Renal pelvis (tissue), 4 donors: Measurements from ENCODE around the gene SEPTIN5. TPM values are rescaled to one million over a fixed set of nuclear protein-coding genes. Genes with fewer than 3 reads are reported as not detected.

ENCODE experiments used
- DNase-seq: peaks from one replicate; pipeline ENCODE4 v3.0.0-alpha.2; 2013
- polyA plus RNA-seq, 3 donors: library from polyadenylated mRNA; unstranded; fragments of 120-200 nt; gene quantifications; one replicate each; pipeline ENCODE4 v1.2.1, GENCODE V29; 2013; ENCODE audit not compliant: insufficient read length in 3 of 3

SEPTIN5 gene
- polyA plus RNA-seq, 3 donors: 27.2 to 36.3 (median 34.6) TPM

GRCh38 chr22:19745155-19746101 lies 31.1 kb downstream of the SEPTIN5 start:
- no peak for DNase-seq

- DNase-seq: no peak
Measured at GRCh38 chr22:19746726-19747125, 32.4 kb downstream of the SEPTIN5 start.

GRCh38 chr22:19747551-19747950 lies 33.2 kb downstream of the SEPTIN5 start:
- no peak for DNase-seq

GRCh38 chr22:19748139-19748538 lies 33.8 kb downstream of the SEPTIN5 start:
- no peak for DNase-seq

- DNase-seq: no peak
Measured at GRCh38 chr22:19748991-19749664, 34.8 kb downstream of the SEPTIN5 start.

- no peak for DNase-seq
Measured at GRCh38 chr22:19749876-19750275, 35.6 kb downstream of the SEPTIN5 start.

GRCh38 chr22:19750507-19751490 lies 36.5 kb downstream of the SEPTIN5 start:
- no peak for DNase-seq

GRCh38 chr22:19751497-19752245 lies 37.4 kb downstream of the SEPTIN5 start:
- DNase-seq: no peak

- no peak for DNase-seq
Measured at GRCh38 chr22:19753090-19753842, 39.0 kb downstream of the SEPTIN5 start.

GRCh38 chr22:19753996-19754700 lies 39.8 kb downstream of the SEPTIN5 start:
- no peak for DNase-seq

- DNase-seq: no peak
Measured at GRCh38 chr22:19754701-19755144, 40.4 kb downstream of the SEPTIN5 start.

GRCh38 chr22:19755145-19755710 lies 40.9 kb downstream of the SEPTIN5 start:
- DNase-seq: no peak

- no peak for DNase-seq
Measured at GRCh38 chr22:19755722-19756287, 41.5 kb downstream of the SEPTIN5 start.

- no peak for DNase-seq
Measured at GRCh38 chr22:19756288-19757128, 42.2 kb downstream of the SEPTIN5 start.

GRCh38 chr22:19757140-19757984 lies 43.1 kb downstream of the SEPTIN5 start:
- no peak for DNase-seq

- no peak for DNase-seq
Measured at GRCh38 chr22:19757985-19758895, 43.9 kb downstream of the SEPTIN5 start.
